Kasumi-1 (cell line): Measurements from ENCODE around the gene CECR2.

ENCODE experiments used
- DNase-seq, 2 experiments: peaks; one replicate each; lab custom pipeline; 2025; lab: John Stamatoyannopoulos, UW

Gene CECR2

GRCh38 chr22:17368144-17368543 is 1.1 kb upstream of the CECR2 start:
- no peak for DNase-seq

GRCh38 chr22:17368554-17369438 is 464 bp upstream of the CECR2 start:
- peak; percentile 34 to 43 for DNase-seq

GRCh38 chr22:17370026-17370765 is 936 bp downstream of the CECR2 start:
- no peak for DNase-seq

- DNase-seq = no peak
Observed at GRCh38 chr22:17370766-17371432, 1.6 kb downstream of the CECR2 start.

- DNase-seq = no peak
Observed at GRCh38 chr22:17371448-17371847, 2.2 kb downstream of the CECR2 start.

GRCh38 chr22:17373855-17374254 is 4.6 kb downstream of the CECR2 start:
- DNase-seq = no peak

- no peak for DNase-seq
Observed at GRCh38 chr22:17375914-17376614, 6.8 kb downstream of the CECR2 start.

GRCh38 chr22:17376950-17377349 is 7.7 kb downstream of the CECR2 start:
- DNase-seq = no peak

- no peak for DNase-seq
Observed at GRCh38 chr22:17379944-17380343, 10.7 kb downstream of the CECR2 start.

- no peak for DNase-seq
Observed at GRCh38 chr22:17380359-17381087, 11.3 kb downstream of the CECR2 start.

GRCh38 chr22:17381192-17381913 is 12.1 kb downstream of the CECR2 start:
- DNase-seq = no peak

- no peak for DNase-seq
Observed at GRCh38 chr22:17384612-17385330, 15.5 kb downstream of the CECR2 start.

- no peak for DNase-seq
Observed at GRCh38 chr22:17387356-17387755, 18.1 kb downstream of the CECR2 start.

- DNase-seq = no peak
Observed at GRCh38 chr22:17388235-17388634, 19.0 kb downstream of the CECR2 start.

GRCh38 chr22:17390087-17390486 is 20.8 kb downstream of the CECR2 start:
- DNase-seq = no peak

- DNase-seq = no peak
Observed at GRCh38 chr22:17396516-17396915, 27.3 kb downstream of the CECR2 start.

- no peak for DNase-seq
Observed at GRCh38 chr22:17397756-17398547, 28.7 kb downstream of the CECR2 start.

GRCh38 chr22:17400305-17400704 is 31.0 kb downstream of the CECR2 start:
- no peak for DNase-seq

- no peak for DNase-seq
Observed at GRCh38 chr22:17401728-17402127, 32.5 kb downstream of the CECR2 start.
